ENCODE data around the gene ACYP1.

The ACYP1 gene

DNA sequence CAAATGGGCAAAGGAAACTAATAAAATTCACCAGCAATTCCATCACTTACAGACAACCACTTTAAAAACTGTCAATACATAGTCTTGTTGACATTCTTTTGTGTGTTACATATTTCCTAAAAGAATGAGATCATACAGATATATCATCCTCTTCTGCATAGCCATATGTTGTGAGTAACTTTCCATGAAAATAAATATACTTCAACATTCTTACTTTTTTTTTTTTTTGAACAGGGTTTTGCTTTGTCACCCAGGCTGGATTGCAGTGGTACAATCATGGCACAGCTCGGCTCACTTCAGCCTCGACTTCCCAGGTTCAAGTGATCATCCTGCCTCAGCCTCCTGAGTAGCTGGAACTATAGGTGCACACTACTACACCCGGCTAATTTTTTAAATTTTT is 26.5 kb upstream of the ACYP1 start:
- Histone ChIP-seq H3K27me3 (ENCODE audit: control insufficient read depth, insufficient read depth, low read length) (no peaks in the 10 kb centered on the region), H3K4me1 (ENCODE audit: control insufficient read depth, insufficient read depth, low read length) (no peaks in the 10 kb centered on the region), H3K27ac (ENCODE audit: low read length) (no peak overlapping the region), H3K4me3 (ENCODE audit: low read length) (no peak overlapping the region), H3K9me3 (ENCODE audit: control insufficient read depth, insufficient read depth, low read length) (no peaks in the 10 kb centered on the region), H3K36me3 (ENCODE audit: control insufficient read depth, insufficient read depth, low read length) (peaks cover 2% of the 10 kb centered on the region; the same call in 1 of the 2 replicates)
- DNase-seq (ENCODE audit: low read depth, low spot score), result no peak
- WGBS (ENCODE audit: insufficient coverage, insufficient read length), result no CpG with 5 or more reads among the region's 3 CpGs

GRCh38 chr14:75088566-75089373 is 24.9 kb upstream of the ACYP1 start:
- H3K36me3 ChIP-seq (ENCODE audit: control insufficient read depth, insufficient read depth, low read length), result peaks cover 12% of the 10 kb centered on the region; the same call in 1 of the 2 replicates
- WGBS (ENCODE audit: insufficient coverage, insufficient read length), result no CpG with 5 or more reads among the region's 7 CpGs

GRCh38 chr14:75088153-75088552 is 24.3 kb upstream of the ACYP1 start:
- WGBS (ENCODE audit: insufficient coverage, insufficient read length), result no CpG with 5 or more reads among the region's 2 CpGs
- peaks cover 12% of the 10 kb centered on the region; the same call in 1 of the 2 replicates for H3K36me3 ChIP-seq (ENCODE audit: control insufficient read depth, insufficient read depth, low read length)
- no peak overlapping the region for H3K27ac ChIP-seq (ENCODE audit: low read length)
- H3K9me3 ChIP-seq (ENCODE audit: control insufficient read depth, insufficient read depth, low read length), result no peaks in the 10 kb centered on the region
- DNase-seq (ENCODE audit: low read depth, low spot score), result no peak
- H3K4me1 ChIP-seq (ENCODE audit: control insufficient read depth, insufficient read depth, low read length), result no peaks in the 10 kb centered on the region
- no peaks in the 10 kb centered on the region for H3K27me3 ChIP-seq (ENCODE audit: control insufficient read depth, insufficient read depth, low read length)
- H3K4me3 ChIP-seq (ENCODE audit: low read length), result no peak overlapping the region

More at GRCh38 chr14:75088566-75089373, 24.9 kb upstream of the ACYP1 start:
- H3K27me3 ChIP-seq (ENCODE audit: control insufficient read depth, insufficient read depth, low read length), result no peaks in the 10 kb centered on the region
- H3K27ac ChIP-seq (ENCODE audit: low read length), result no peak overlapping the region
- H3K4me3 ChIP-seq (ENCODE audit: low read length), result no peak overlapping the region
- peak; percentile 39 for DNase-seq (ENCODE audit: low read depth, low spot score)
- no peaks in the 10 kb centered on the region for H3K4me1 ChIP-seq (ENCODE audit: control insufficient read depth, insufficient read depth, low read length)
- H3K9me3 ChIP-seq (ENCODE audit: control insufficient read depth, insufficient read depth, low read length), result no peaks in the 10 kb centered on the region

DNA sequence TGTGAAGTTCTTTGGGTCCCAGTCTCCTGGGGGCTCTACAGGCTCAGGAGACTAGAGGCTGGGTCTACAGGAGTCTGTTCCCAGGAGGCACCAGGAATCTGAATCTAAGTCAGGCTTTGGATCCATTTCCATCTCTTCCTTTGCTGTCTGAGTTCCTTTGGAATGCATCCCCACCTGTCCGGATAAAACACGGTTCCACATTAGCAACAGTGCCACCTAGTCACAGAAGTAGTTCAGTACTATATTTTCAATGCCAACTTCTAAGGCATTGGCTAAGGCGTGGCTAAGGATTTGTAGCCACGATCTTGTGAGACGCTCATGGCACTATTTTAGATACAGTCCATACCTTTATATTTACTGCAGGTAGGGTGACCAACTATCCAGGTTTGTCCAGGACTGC is 20.7 kb upstream of the ACYP1 start:
- Histone ChIP-seq H3K36me3 (ENCODE audit: control insufficient read depth, insufficient read depth, low read length) (peaks cover 12% of the 10 kb centered on the region; the same call in 1 of the 2 replicates), H3K4me3 (ENCODE audit: low read length) (no peak overlapping the region), H3K27me3 (ENCODE audit: control insufficient read depth, insufficient read depth, low read length) (no peaks in the 10 kb centered on the region), H3K4me1 (ENCODE audit: control insufficient read depth, insufficient read depth, low read length) (no peaks in the 10 kb centered on the region), H3K27ac (ENCODE audit: low read length) (no peak overlapping the region), H3K9me3 (ENCODE audit: control insufficient read depth, insufficient read depth, low read length) (no peaks in the 10 kb centered on the region)
- WGBS (ENCODE audit: insufficient coverage, insufficient read length), result no CpG with 5 or more reads among the region's 5 CpGs
- DNase-seq (ENCODE audit: low read depth, low spot score), result no peak

DNA sequence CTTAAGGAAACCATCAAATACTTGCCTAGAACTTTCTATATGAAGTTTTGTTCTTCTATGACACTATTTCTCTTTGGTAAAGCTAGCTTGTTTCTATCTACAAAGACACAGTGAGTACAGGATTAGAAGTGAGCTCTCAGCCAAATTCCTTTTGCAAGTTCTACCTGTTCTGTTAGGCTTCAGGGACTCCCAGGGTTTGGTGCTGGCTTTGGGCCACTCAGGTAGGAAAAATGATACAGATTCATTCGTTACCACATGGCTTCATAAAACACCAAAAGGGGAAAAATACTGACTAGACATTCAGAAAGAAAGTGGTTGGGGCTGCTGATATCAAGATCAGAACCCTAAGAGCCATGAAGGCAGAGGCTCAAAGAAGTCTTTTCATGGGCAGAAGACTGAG is 19.4 kb upstream of the ACYP1 start:
- WGBS (ENCODE audit: insufficient coverage, insufficient read length), result no CpG with 5 or more reads among the region's 1 CpG
- no peaks in the 10 kb centered on the region for H3K27me3 ChIP-seq (ENCODE audit: control insufficient read depth, insufficient read depth, low read length)
- H3K4me1 ChIP-seq (ENCODE audit: control insufficient read depth, insufficient read depth, low read length), result no peaks in the 10 kb centered on the region
- no peak overlapping the region for H3K27ac ChIP-seq (ENCODE audit: low read length)
- H3K36me3 ChIP-seq (ENCODE audit: control insufficient read depth, insufficient read depth, low read length), result peaks cover 12% of the 10 kb centered on the region; the same call in 1 of the 2 replicates
- H3K4me3 ChIP-seq (ENCODE audit: low read length), result no peak overlapping the region
- no peaks in the 10 kb centered on the region for H3K9me3 ChIP-seq (ENCODE audit: control insufficient read depth, insufficient read depth, low read length)
- DNase-seq (ENCODE audit: low read depth, low spot score), result no peak

DNA sequence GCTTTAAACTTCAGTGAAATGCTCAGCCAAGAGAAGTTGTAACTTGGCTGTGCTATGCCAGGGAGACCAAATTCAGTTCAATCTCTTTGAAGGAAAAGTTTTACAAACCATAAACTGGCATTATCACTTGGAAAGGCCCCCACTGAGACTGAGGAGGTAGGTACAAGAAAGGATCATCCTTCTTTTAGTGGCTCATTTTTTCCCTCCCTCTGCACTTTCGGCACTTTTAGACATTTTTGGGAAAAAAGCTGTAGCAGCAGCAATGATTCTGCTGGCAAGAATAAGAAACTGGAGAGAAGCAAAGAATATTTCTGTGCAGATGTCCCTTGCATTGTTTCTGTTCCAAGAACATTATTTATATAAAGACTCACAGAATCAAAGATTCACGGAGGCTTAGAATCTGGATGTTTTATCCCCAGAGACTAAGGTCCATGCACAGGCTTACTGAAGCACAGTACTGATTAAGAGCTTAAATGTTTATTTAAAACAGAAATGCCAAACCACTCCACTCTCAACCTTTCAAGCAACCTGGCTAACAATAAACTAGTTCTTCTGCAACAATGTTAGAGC is 17.9 kb upstream of the ACYP1 start:
- H3K4me3 ChIP-seq (ENCODE audit: low read length), result no peak overlapping the region
- no peaks in the 10 kb centered on the region for H3K9me3 ChIP-seq (ENCODE audit: control insufficient read depth, insufficient read depth, low read length)
- H3K27ac ChIP-seq (ENCODE audit: low read length), result no peak overlapping the region
- DNase-seq (ENCODE audit: low read depth, low spot score), result no peak
- no CpG with 5 or more reads among the region's 2 CpGs for WGBS (ENCODE audit: insufficient coverage, insufficient read length)
- H3K4me1 ChIP-seq (ENCODE audit: control insufficient read depth, insufficient read depth, low read length), result no peaks in the 10 kb centered on the region
- no peaks in the 10 kb centered on the region for H3K27me3 ChIP-seq (ENCODE audit: control insufficient read depth, insufficient read depth, low read length)
- peaks cover 10% of the 10 kb centered on the region; the same call in 1 of the 2 replicates for H3K36me3 ChIP-seq (ENCODE audit: control insufficient read depth, insufficient read depth, low read length)

GRCh38 chr14:75079521-75079920 is 15.7 kb upstream of the ACYP1 start:
- no peaks in the 10 kb centered on the region for H3K4me1 ChIP-seq (ENCODE audit: control insufficient read depth, insufficient read depth, low read length)
- H3K27ac ChIP-seq (ENCODE audit: low read length), result no peak overlapping the region
- no CpG with 5 or more reads among the region's 4 CpGs for WGBS (ENCODE audit: insufficient coverage, insufficient read length)
- no peaks in the 10 kb centered on the region for H3K27me3 ChIP-seq (ENCODE audit: control insufficient read depth, insufficient read depth, low read length)
- peaks cover 6% of the 10 kb centered on the region; the same call in 1 of the 2 replicates for H3K36me3 ChIP-seq (ENCODE audit: control insufficient read depth, insufficient read depth, low read length)
- no peak overlapping the region for H3K4me3 ChIP-seq (ENCODE audit: low read length)
- no peaks in the 10 kb centered on the region for H3K9me3 ChIP-seq (ENCODE audit: control insufficient read depth, insufficient read depth, low read length)
- no peak for DNase-seq (ENCODE audit: low read depth, low spot score)

- H3K4me3 ChIP-seq (ENCODE audit: low read length), result no peak overlapping the region
- H3K4me1 ChIP-seq (ENCODE audit: control insufficient read depth, insufficient read depth, low read length), result no peaks in the 10 kb centered on the region
- no peaks in the 10 kb centered on the region for H3K27me3 ChIP-seq (ENCODE audit: control insufficient read depth, insufficient read depth, low read length)
- H3K27ac ChIP-seq (ENCODE audit: low read length), result no peak overlapping the region
- no peak for DNase-seq (ENCODE audit: low read depth, low spot score)
- H3K9me3 ChIP-seq (ENCODE audit: control insufficient read depth, insufficient read depth, low read length), result no peaks in the 10 kb centered on the region
- H3K36me3 ChIP-seq (ENCODE audit: control insufficient read depth, insufficient read depth, low read length), result no peaks in the 10 kb centered on the region
These were observed 14.0 kb upstream of the ACYP1 start for GRCh38 chr14:75077794-75078193.

- WGBS (ENCODE audit: insufficient coverage, insufficient read length), result no CpG with 5 or more reads among the region's 9 CpGs
- no peak overlapping the region for H3K27ac ChIP-seq (ENCODE audit: low read length)
These were observed 6.6 kb upstream of the ACYP1 start for GRCh38 chr14:75070383-75070782.

GRCh38 chr14:75069811-75070145 is 6.0 kb upstream of the ACYP1 start:
- WGBS (ENCODE audit: insufficient coverage, insufficient read length), result no CpG with 5 or more reads among the region's 12 CpGs

More at GRCh38 chr14:75070383-75070782, 6.6 kb upstream of the ACYP1 start:
- Histone ChIP-seq H3K27me3 (ENCODE audit: control insufficient read depth, insufficient read depth, low read length) (no peaks in the 10 kb centered on the region), H3K36me3 (ENCODE audit: control insufficient read depth, insufficient read depth, low read length) (no peaks in the 10 kb centered on the region), H3K4me3 (ENCODE audit: low read length) (no peak overlapping the region), H3K4me1 (ENCODE audit: control insufficient read depth, insufficient read depth, low read length) (no peaks in the 10 kb centered on the region; the same call in 1 of the 2 replicates), H3K9me3 (ENCODE audit: control insufficient read depth, insufficient read depth, low read length) (no peaks in the 10 kb centered on the region)
- no peak for DNase-seq (ENCODE audit: low read depth, low spot score)

More at GRCh38 chr14:75069811-75070145, 6.0 kb upstream of the ACYP1 start:
- Histone ChIP-seq H3K4me1 (ENCODE audit: control insufficient read depth, insufficient read depth, low read length) (no peaks in the 10 kb centered on the region; the same call in 1 of the 2 replicates), H3K9me3 (ENCODE audit: control insufficient read depth, insufficient read depth, low read length) (no peaks in the 10 kb centered on the region), H3K4me3 (ENCODE audit: low read length) (peak overlapping the region; percentile 41; the same call in 1 of the 2 replicates), H3K27ac (ENCODE audit: low read length) (no peak overlapping the region), H3K27me3 (ENCODE audit: control insufficient read depth, insufficient read depth, low read length) (no peaks in the 10 kb centered on the region), H3K36me3 (ENCODE audit: control insufficient read depth, insufficient read depth, low read length) (no peaks in the 10 kb centered on the region)
- no peak for DNase-seq (ENCODE audit: low read depth, low spot score)

Measured in iPS DF 6.9 (cell line).